ENCODE measurements around the gene MED22. TPM values are rescaled to one million over a fixed set of nuclear protein-coding genes. Genes with fewer than 3 reads are reported as not detected.
"Not testable (repeated sequence)": the region's sequence is repeated elsewhere in the genome, so short reads cannot be mapped to it uniquely, and the experiment has no call there.

Gene MED22
- total RNA-seq, 1 donor from 2014 or later, result 10.3 TPM

- no peak for DNase-seq (ENCODE audit: low read depth in 2 of 2)
Observed at GRCh38 chr9:133307301-133307700, 40.6 kb downstream of the MED22 start.

GRCh38 chr9:133306242-133307204, 41.4 kb downstream of the MED22 start:
- DNase-seq (ENCODE audit: low read depth in 2 of 2), result peak in 1 of 2 donors; percentile 50

GRCh38 chr9:133305731-133306130, 42.2 kb downstream of the MED22 start:
- no peak for DNase-seq (ENCODE audit: low read depth in 2 of 2)

GRCh38 chr9:133304477-133305377, 43.2 kb downstream of the MED22 start:
- DNase-seq (ENCODE audit: low read depth in 2 of 2), result no peak

- no peak for DNase-seq (ENCODE audit: low read depth in 2 of 2)
Observed at GRCh38 chr9:133304158-133304470, 43.8 kb downstream of the MED22 start.

GRCh38 chr9:133303266-133304157, 44.4 kb downstream of the MED22 start:
- no peak for DNase-seq (ENCODE audit: low read depth in 2 of 2)

- DNase-seq (ENCODE audit: low read depth in 2 of 2), result no peak
Observed at GRCh38 chr9:133301253-133302230, 46.4 kb downstream of the MED22 start.

- DNase-seq (ENCODE audit: low read depth in 2 of 2), result not testable (repeated sequence)
Observed at GRCh38 chr9:133299996-133300395, 47.9 kb downstream of the MED22 start.

- no peak for DNase-seq (ENCODE audit: low read depth in 2 of 2)
Observed at GRCh38 chr9:133294257-133294656, 53.7 kb downstream of the MED22 start.

GRCh38 chr9:133290751-133291302, 57.1 kb downstream of the MED22 start:
- DNase-seq (ENCODE audit: low read depth in 2 of 2), result no peak

Other genes with a start within 250 kb of the MED22 start
- gene RALGDS, start 226.9 kb downstream of the MED22 start, total RNA-seq, result 25.4 and 56.5 TPM in 2 replicates
- gene GBGT1, start 184.2 kb downstream of the MED22 start, total RNA-seq, result 21.3 and 37.7 TPM in 2 replicates
- gene OBP2B, start 138.9 kb downstream of the MED22 start, total RNA-seq, result not detected in 2 replicates
- gene ABO, start 72.9 kb downstream of the MED22 start, total RNA-seq, result 0.39 and 0.63 TPM in 2 replicates
- 5.3 and 7.3 TPM in 2 replicates for gene SURF6, start 11.9 kb downstream of the MED22 start, total RNA-seq
- gene RPL7A, start 87 bp upstream of the MED22 start, total RNA-seq, result 1,768 and 1,981 TPM in 2 replicates
- 19.7 and 21.6 TPM in 2 replicates for gene SURF1, start 8.4 kb upstream of the MED22 start, total RNA-seq
- 9.6 and 15.3 TPM in 2 replicates for gene SURF2, start 8.4 kb upstream of the MED22 start, total RNA-seq
- 270 and 365 TPM in 2 replicates for gene SURF4, start 27.9 kb upstream of the MED22 start, total RNA-seq
- gene STKLD1, start 28.2 kb upstream of the MED22 start, total RNA-seq, result 0.26 and 0.38 TPM in 2 replicates
- gene REXO4, start 69.9 kb upstream of the MED22 start, total RNA-seq, result 12.1 and 13.3 TPM in 2 replicates
- gene ADAMTS13, start 74.2 kb upstream of the MED22 start, total RNA-seq, result 0.39 and 1.0 TPM in 2 replicates
- 6.5 and 15.2 TPM in 2 replicates for gene CACFD1, start 111.8 kb upstream of the MED22 start, total RNA-seq
- gene SLC2A6, start 131.0 kb upstream of the MED22 start, total RNA-seq, result 19.7 and 24.4 TPM in 2 replicates
- gene MYMK, start 176.8 kb upstream of the MED22 start, total RNA-seq, result not detected in 2 replicates
- gene ADAMTSL2, start 186.6 kb upstream of the MED22 start, total RNA-seq, result under 0.01 TPM in 2 replicates